ENCODE measurements around the gene S1PR1. TPM values are rescaled to one million over a fixed set of nuclear protein-coding genes. Genes with fewer than 3 reads are reported as not detected.

The S1PR1 gene
- total RNA-seq, 1 donor from 2014 or later: 222 TPM

GRCh38 chr1:101245246-101245927, 8.6 kb downstream of the S1PR1 start:
- no peak for DNase-seq (ENCODE audit: low read depth, low spot score)

- DNase-seq (ENCODE audit: low read depth, low spot score): no peak
These were observed 10.8 kb downstream of the S1PR1 start for GRCh38 chr1:101247404-101248287.

GRCh38 chr1:101250222-101250621, 13.4 kb downstream of the S1PR1 start:
- no peak for DNase-seq (ENCODE audit: low read depth, low spot score)

GRCh38 chr1:101250656-101251272, 13.9 kb downstream of the S1PR1 start:
- no peak for DNase-seq (ENCODE audit: low read depth, low spot score)

- no peak for DNase-seq (ENCODE audit: low read depth, low spot score)
These were observed 14.7 kb downstream of the S1PR1 start for GRCh38 chr1:101251504-101251903.

- DNase-seq (ENCODE audit: low read depth, low spot score): no peak
These were observed 17.3 kb downstream of the S1PR1 start for GRCh38 chr1:101253976-101254674.

GRCh38 chr1:101257500-101258325, 20.9 kb downstream of the S1PR1 start:
- no peak for DNase-seq (ENCODE audit: low read depth, low spot score)

GRCh38 chr1:101259744-101260148, 22.9 kb downstream of the S1PR1 start:
- DNase-seq (ENCODE audit: low read depth, low spot score): no peak

- DNase-seq (ENCODE audit: low read depth, low spot score): no peak
These were observed 23.9 kb downstream of the S1PR1 start for GRCh38 chr1:101260556-101261350.

- no peak for DNase-seq (ENCODE audit: low read depth, low spot score)
These were observed 24.8 kb downstream of the S1PR1 start for GRCh38 chr1:101261623-101262022.

- no peak for DNase-seq (ENCODE audit: low read depth, low spot score)
These were observed 25.2 kb downstream of the S1PR1 start for GRCh38 chr1:101262060-101262459.

GRCh38 chr1:101262630-101263348, 26.0 kb downstream of the S1PR1 start:
- DNase-seq (ENCODE audit: low read depth, low spot score): no peak

- no peak for DNase-seq (ENCODE audit: low read depth, low spot score)
These were observed 27.9 kb downstream of the S1PR1 start for GRCh38 chr1:101264697-101265096.

GRCh38 chr1:101265684-101266083, 28.9 kb downstream of the S1PR1 start:
- DNase-seq (ENCODE audit: low read depth, low spot score): no peak

- DNase-seq (ENCODE audit: low read depth, low spot score): no peak
These were observed 30.3 kb downstream of the S1PR1 start for GRCh38 chr1:101267082-101267481.

GRCh38 chr1:101268893-101269292, 32.1 kb downstream of the S1PR1 start:
- DNase-seq (ENCODE audit: low read depth, low spot score): no peak

- no peak for DNase-seq (ENCODE audit: low read depth, low spot score)
These were observed 38.9 kb downstream of the S1PR1 start for GRCh38 chr1:101275672-101276071.

GRCh38 chr1:101276818-101277217, 40.0 kb downstream of the S1PR1 start:
- no peak for DNase-seq (ENCODE audit: low read depth, low spot score)

GRCh38 chr1:101278238-101278637, 41.4 kb downstream of the S1PR1 start:
- no peak for DNase-seq (ENCODE audit: low read depth, low spot score)
